ENCODE data around the gene NFATC3.

DNA sequence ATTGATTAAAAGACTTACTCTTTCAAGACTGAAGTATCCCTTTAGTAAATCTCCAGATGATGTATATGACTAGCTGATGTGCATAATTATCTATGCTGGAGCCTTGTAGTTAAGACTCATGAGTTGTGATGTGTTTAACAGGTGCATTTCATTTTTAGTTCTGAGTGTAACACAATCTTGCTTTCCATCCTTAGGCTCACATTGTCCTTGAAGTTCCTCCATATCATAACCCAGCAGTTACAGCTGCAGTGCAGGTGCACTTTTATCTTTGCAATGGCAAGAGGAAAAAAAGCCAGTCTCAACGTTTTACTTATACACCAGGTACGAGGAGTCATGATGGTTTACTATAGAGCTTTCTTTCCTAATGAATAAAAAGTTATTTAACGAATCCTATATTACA is 97.9 kb downstream of the NFATC3 start:
- no peak for TF ChIP-seq EP300 (IDR thresholded peaks at IDR 0.05)
- TF ChIP-seq, protein P1, sequence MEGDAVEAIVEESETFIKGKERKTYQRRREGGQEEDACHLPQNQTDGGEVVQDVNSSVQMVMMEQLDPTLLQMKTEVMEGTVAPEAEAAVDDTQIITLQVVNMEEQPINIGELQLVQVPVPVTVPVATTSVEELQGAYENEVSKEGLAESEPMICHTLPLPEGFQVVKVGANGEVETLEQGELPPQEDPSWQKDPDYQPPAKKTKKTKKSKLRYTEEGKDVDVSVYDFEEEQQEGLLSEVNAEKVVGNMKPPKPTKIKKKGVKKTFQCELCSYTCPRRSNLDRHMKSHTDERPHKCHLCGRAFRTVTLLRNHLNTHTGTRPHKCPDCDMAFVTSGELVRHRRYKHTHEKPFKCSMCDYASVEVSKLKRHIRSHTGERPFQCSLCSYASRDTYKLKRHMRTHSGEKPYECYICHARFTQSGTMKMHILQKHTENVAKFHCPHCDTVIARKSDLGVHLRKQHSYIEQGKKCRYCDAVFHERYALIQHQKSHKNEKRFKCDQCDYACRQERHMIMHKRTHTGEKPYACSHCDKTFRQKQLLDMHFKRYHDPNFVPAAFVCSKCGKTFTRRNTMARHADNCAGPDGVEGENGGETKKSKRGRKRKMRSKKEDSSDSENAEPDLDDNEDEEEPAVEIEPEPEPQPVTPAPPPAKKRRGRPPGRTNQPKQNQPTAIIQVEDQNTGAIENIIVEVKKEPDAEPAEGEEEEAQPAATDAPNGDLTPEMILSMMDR (IDR thresholded peaks at IDR 0.05): no peak
- no peak for TF ChIP-seq POLR2AphosphoS5 (IDR thresholded peaks at IDR 0.05)
- no peak for TF ChIP-seq POLR2A (IDR thresholded peaks at IDR 0.05)

Data from sigmoid colon (tissue), 4 donors.